ENCODE measurements around the gene ADCY1. TPM values are rescaled to one million over a fixed set of nuclear protein-coding genes. Genes with fewer than 3 reads are reported as not detected.

ADCY1 gene
- polyA plus RNA-seq, 1 donor (not counting 4 experiments of a cell fraction or from before 2014, with no cell fraction given) = 0.54 TPM

DNA sequence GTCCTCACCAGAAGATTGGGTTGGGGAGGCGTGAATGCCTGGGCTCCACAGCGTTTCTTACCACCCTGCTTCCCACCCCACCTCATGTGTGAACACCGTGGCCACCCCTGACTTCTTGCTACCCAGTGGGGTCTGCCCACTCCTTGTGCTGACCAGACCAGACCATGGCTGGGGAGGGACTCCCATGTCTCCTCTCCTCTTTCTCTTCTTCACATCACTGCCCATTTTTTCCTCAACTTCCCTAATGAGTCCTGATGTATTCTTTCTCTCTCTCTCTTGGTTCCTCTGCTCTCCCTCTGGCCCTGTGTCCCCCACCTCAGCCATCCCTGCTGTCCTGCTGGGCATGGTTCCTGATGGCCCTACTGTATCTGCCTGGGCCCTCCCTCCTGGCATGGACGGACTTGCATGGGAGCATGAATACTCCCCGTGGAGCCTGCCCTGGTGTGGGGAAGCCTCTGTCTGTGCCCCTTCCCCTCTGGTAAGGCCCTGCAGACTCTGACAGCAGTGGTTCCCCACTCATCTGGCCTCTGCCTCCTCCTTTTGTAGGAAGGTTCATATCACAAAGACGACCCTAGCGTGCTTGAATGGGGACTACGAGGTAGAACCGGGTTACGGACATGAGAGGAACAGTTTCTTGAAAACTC is 85.5 kb downstream of the ADCY1 start:
- H3K9me1 ChIP-seq (ENCODE audit: control insufficient read depth, extremely low read depth, insufficient read depth, low read length) = no peaks in the 10 kb centered on the region
- dilution Hi-C loops (cut with MboI; ENCODE audit: extremely low pct_ligation_motif_present, low sequenced_read_pairs) = no loop called here
- no peak overlapping the region for H3K4me2 ChIP-seq (ENCODE audit: control insufficient read depth, extremely low read depth, insufficient read depth, low read depth, low read length)
- no peak overlapping the region for H3K4me3 ChIP-seq (ENCODE audit: control insufficient read depth in 2 of 3, extremely low read depth in 1 of 3, insufficient read depth in 2 of 3, low read depth in 1 of 3, low read length in 3 of 3)
- no peaks in the 10 kb centered on the region for H3K79me2 ChIP-seq (ENCODE audit: control insufficient read depth, insufficient read depth, low read length)
- peaks cover 5% of the 10 kb centered on the region for H3K27me3 ChIP-seq (ENCODE audit: control insufficient read depth, extremely low read depth, insufficient read depth, low read length)
- no peaks in the 10 kb centered on the region for H3K4me1 ChIP-seq (ENCODE audit: control insufficient read depth, extremely low read depth, insufficient read depth, low read length)
- TF ChIP-seq EZH2 (IDR thresholded peaks at IDR 0.05; ENCODE audit: low read length) = no peak
- TF ChIP-seq, protein P1, sequence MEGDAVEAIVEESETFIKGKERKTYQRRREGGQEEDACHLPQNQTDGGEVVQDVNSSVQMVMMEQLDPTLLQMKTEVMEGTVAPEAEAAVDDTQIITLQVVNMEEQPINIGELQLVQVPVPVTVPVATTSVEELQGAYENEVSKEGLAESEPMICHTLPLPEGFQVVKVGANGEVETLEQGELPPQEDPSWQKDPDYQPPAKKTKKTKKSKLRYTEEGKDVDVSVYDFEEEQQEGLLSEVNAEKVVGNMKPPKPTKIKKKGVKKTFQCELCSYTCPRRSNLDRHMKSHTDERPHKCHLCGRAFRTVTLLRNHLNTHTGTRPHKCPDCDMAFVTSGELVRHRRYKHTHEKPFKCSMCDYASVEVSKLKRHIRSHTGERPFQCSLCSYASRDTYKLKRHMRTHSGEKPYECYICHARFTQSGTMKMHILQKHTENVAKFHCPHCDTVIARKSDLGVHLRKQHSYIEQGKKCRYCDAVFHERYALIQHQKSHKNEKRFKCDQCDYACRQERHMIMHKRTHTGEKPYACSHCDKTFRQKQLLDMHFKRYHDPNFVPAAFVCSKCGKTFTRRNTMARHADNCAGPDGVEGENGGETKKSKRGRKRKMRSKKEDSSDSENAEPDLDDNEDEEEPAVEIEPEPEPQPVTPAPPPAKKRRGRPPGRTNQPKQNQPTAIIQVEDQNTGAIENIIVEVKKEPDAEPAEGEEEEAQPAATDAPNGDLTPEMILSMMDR (optimal IDR thresholded peaks at IDR 0.05 in 1 of 3, IDR thresholded peaks at IDR 0.05 in 1 of 3, conservative IDR thresholded peaks at IDR 0.05 in 1 of 3; ENCODE audit: extremely low read depth in 1 of 3, insufficient read depth in 2 of 3, low read length in 3 of 3) = no peak
- H2AFZ ChIP-seq (ENCODE audit: control insufficient read depth, low read length) = no peak overlapping the region
- H4K20me1 ChIP-seq (ENCODE audit: control insufficient read depth, extremely low read depth, insufficient read depth, low read length) = no peaks in the 10 kb centered on the region
- H3K36me3 ChIP-seq (ENCODE audit: control insufficient read depth in 2 of 2, extremely low read depth in 1 of 2, insufficient read depth in 2 of 2, low read length in 2 of 2) = no peaks in the 10 kb centered on the region
- H3K27ac ChIP-seq (ENCODE audit: control insufficient read depth, insufficient read depth, low read length) = no peak overlapping the region
- H3K9me3 ChIP-seq (ENCODE audit: control insufficient read depth, low read depth, low read length) = no peaks in the 10 kb centered on the region
- no peak overlapping the region for H3K9ac ChIP-seq (ENCODE audit: control insufficient read depth, extremely low read depth, insufficient read depth, low read length)
- DNase-seq (ENCODE audit: low read depth, low spot score) (no peak), FAIRE-seq (no peak)

DNA sequence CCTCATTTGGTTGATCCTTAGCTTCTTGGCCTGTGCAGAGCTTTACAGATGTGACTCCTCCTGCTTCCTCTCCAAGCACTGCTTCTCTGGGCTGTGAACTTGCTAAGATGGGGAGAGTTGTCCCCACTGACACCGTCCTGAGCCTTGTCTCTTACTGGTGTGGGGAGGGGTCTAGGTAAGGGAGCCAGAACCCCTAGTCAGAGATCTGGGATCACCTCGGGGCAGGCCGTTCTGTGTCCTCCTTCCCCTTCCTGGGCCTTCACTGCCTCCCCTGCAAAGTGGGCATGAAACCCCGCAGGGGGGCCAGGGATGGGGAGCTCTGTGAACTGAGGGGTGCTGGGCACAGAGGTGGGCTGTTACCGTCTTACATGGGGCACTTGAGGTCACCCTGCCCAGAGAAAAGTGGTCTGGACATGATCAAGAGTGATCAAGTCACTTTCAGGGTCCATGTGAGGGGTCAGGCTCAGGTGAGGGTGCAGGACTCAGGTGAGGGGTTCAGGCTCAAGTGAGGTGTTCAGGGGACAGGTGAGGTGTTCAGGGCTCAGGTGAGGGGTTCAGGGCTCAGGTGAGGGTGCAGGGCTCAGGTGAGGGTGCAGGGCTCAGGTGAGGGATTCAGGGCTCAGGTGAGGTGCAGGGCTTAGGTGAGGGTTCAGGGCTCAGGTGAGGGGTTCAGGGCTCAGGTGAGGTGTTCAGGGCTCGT is 86.2 kb downstream of the ADCY1 start:
- no peaks in the 10 kb centered on the region for H3K9me1 ChIP-seq (ENCODE audit: control insufficient read depth, extremely low read depth, insufficient read depth, low read length)
- H3K4me3 ChIP-seq (ENCODE audit: control insufficient read depth in 2 of 3, extremely low read depth in 1 of 3, insufficient read depth in 2 of 3, low read depth in 1 of 3, low read length in 3 of 3) = no peak overlapping the region
- no peaks in the 10 kb centered on the region for H3K9me3 ChIP-seq (ENCODE audit: control insufficient read depth, low read depth, low read length)
- H4K20me1 ChIP-seq (ENCODE audit: control insufficient read depth, extremely low read depth, insufficient read depth, low read length) = no peaks in the 10 kb centered on the region
- H3K27me3 ChIP-seq (ENCODE audit: control insufficient read depth, extremely low read depth, insufficient read depth, low read length) = peaks cover 5% of the 10 kb centered on the region
- no peaks in the 10 kb centered on the region for H3K79me2 ChIP-seq (ENCODE audit: control insufficient read depth, insufficient read depth, low read length)
- H2AFZ ChIP-seq (ENCODE audit: control insufficient read depth, low read length) = no peak overlapping the region
- dilution Hi-C loops (cut with MboI; ENCODE audit: extremely low pct_ligation_motif_present, low sequenced_read_pairs) = no loop called here
- FAIRE-seq (no peak), DNase-seq (ENCODE audit: low read depth, low spot score) (no peak)
- H3K9ac ChIP-seq (ENCODE audit: control insufficient read depth, extremely low read depth, insufficient read depth, low read length) = no peak overlapping the region
- no peaks in the 10 kb centered on the region for H3K4me1 ChIP-seq (ENCODE audit: control insufficient read depth, extremely low read depth, insufficient read depth, low read length)
- no peak overlapping the region for H3K4me2 ChIP-seq (ENCODE audit: control insufficient read depth, extremely low read depth, insufficient read depth, low read depth, low read length)
- H3K36me3 ChIP-seq (ENCODE audit: control insufficient read depth in 2 of 2, extremely low read depth in 1 of 2, insufficient read depth in 2 of 2, low read length in 2 of 2) = no peaks in the 10 kb centered on the region
- H3K27ac ChIP-seq (ENCODE audit: control insufficient read depth, insufficient read depth, low read length) = no peak overlapping the region
- TF ChIP-seq EZH2 (IDR thresholded peaks at IDR 0.05; ENCODE audit: low read length) = no peak
- TF ChIP-seq, protein P1 (optimal IDR thresholded peaks at IDR 0.05 in 1 of 3, IDR thresholded peaks at IDR 0.05 in 1 of 3, conservative IDR thresholded peaks at IDR 0.05 in 1 of 3; ENCODE audit: extremely low read depth in 1 of 3, insufficient read depth in 2 of 3, low read length in 3 of 3) = no peak
